ENCODE data around the gene IFNAR2.

IFNAR2 gene

GRCh38 chr21:33267250-33267649 is 37.5 kb downstream of the IFNAR2 start:
- DNase-seq (ENCODE audit: low read depth in 2 of 2), result no peak

- no peak for DNase-seq (ENCODE audit: low read depth in 2 of 2)
These were observed 38.6 kb downstream of the IFNAR2 start for GRCh38 chr21:33268393-33268736.

- DNase-seq (ENCODE audit: low read depth in 2 of 2), result peak in 1 of 2 donors; percentile 33
These were observed 39.2 kb downstream of the IFNAR2 start for GRCh38 chr21:33268737-33269441.

- DNase-seq (ENCODE audit: low read depth in 2 of 2), result no peak
These were observed 41.2 kb downstream of the IFNAR2 start for GRCh38 chr21:33270986-33271385.

GRCh38 chr21:33273044-33273443 is 43.3 kb downstream of the IFNAR2 start:
- no peak for DNase-seq (ENCODE audit: low read depth in 2 of 2)

- DNase-seq (ENCODE audit: low read depth in 2 of 2), result no peak
These were observed 49.0 kb downstream of the IFNAR2 start for GRCh38 chr21:33278721-33279120.

- DNase-seq (ENCODE audit: low read depth in 2 of 2), result no peak
These were observed 49.6 kb downstream of the IFNAR2 start for GRCh38 chr21:33279330-33279820.
